Smooth muscle cell (in vitro differentiated cells): ENCODE measurements around the gene NFS1. TPM values are rescaled to one million over a fixed set of nuclear protein-coding genes. Genes with fewer than 3 reads are reported as not detected.
A peak's percentile ranks its signal among the peaks of the same experiment; 100 is the strongest.

Experiments used
- DNase-seq: peaks from one replicate; lab custom pipeline; 2025; ENCODE audit not compliant: unreplicated experiment; lab: John Stamatoyannopoulos, UW
- H2AFZ ChIP-seq: fragments of 200-600 bp; sonication (generic); 2 replicates; pipeline ENCODE4 v1.6.0; 2016; ENCODE audit warnings: antibody characterized with exemption, low read depth, mild to moderate bottlenecking
- H3F3A ChIP-seq: fragments of 200-600 bp; sonication (generic); 2 replicates; pipeline ENCODE4 v1.6.0; 2017; ENCODE audit warnings: antibody characterized with exemption, low read depth
- H3K27ac ChIP-seq: fragments of 200-600 bp; sonication (generic); 2 replicates; pipeline ENCODE4 v1.5.1; 2016; ENCODE audit warnings: low read depth, mild to moderate bottlenecking
- H3K27me3 ChIP-seq: fragments of 200-600 bp; sonication (generic); 2 replicates; pipeline ENCODE4 v1.6.1; 2016; ENCODE audit warnings: low read depth, mild to moderate bottlenecking
- H3K36me3 ChIP-seq: fragments of 200-600 bp; sonication (generic); 2 replicates; pipeline ENCODE4 v1.5.1; 2016; ENCODE audit warnings: low read depth
- H3K4me1 ChIP-seq: fragments of 200-600 bp; sonication (generic); 2 replicates; pipeline ENCODE4 v1.5.1; 2016; ENCODE audit warnings: low read depth
- H3K4me2 ChIP-seq: fragments of 200-600 bp; sonication (generic); 2 replicates; pipeline ENCODE4 v1.6.0; 2016; ENCODE audit warnings: mild to moderate bottlenecking
- H3K4me3 ChIP-seq: fragments of 200-600 bp; sonication (generic); 2 replicates; pipeline ENCODE4 v1.5.1; 2016; ENCODE audit warnings: mild to moderate bottlenecking
- H3K79me2 ChIP-seq: fragments of 200-600 bp; sonication (generic); 2 replicates; pipeline ENCODE4 v1.6.0; 2016; ENCODE audit warnings: low read depth, mild to moderate bottlenecking
- H3K9ac ChIP-seq: fragments of 200-600 bp; sonication (generic); 2 replicates; pipeline ENCODE4 v1.6.0; 2016; ENCODE audit warnings: low read depth
- H3K9me3 ChIP-seq: fragments of 200-600 bp; sonication (generic); replicated peaks from 2 replicates; pipeline ENCODE4 v1.5.1; 2016; ENCODE audit warnings: low read depth
- H4K20me1 ChIP-seq: fragments of 200-600 bp; sonication (generic); 2 replicates; pipeline ENCODE4 v1.6.0; 2016; ENCODE audit warnings: low read depth
- WGBS: methylation state at CpG from one replicate; pipeline ENCODE4 v1.1.7; 2016; ENCODE audit warnings: low lambda C conversion rate; 5-methylcytosine and 5-hydroxymethylcytosine counted together
- polyA plus RNA-seq: library from polyadenylated mRNA; unstranded; fragments of >200 nt; fragmentation: Nextera tagmentation; extraction: Ambion mirVana; gene quantifications from 2 replicates; pipeline ENCODE4 v1.2.1, GENCODE V29; 2016
- small RNA-seq: library from RNA; depleted of rRNA; stranded (forward); fragments of <200 nt; gene quantifications from one replicate; pipeline ENCODE3, GENCODE V24; 2014
- total RNA-seq: library from RNA; depleted of rRNA; stranded (reverse); fragments of >200 nt; gene quantifications from 2 replicates; pipeline ENCODE4 v1.2.3, GENCODE V29; 2014
- TF ChIP-seq, protein P1 (sequence below): fragments of 200-600 bp; sonication (generic); IDR thresholded peaks from 2 replicates; pipeline ENCODE4 v1.5.1; 2017; ENCODE audit warnings: borderline replicate concordance, mild to moderate bottlenecking, antibody characterized with exemption; ENCODE audit not compliant: insufficient read depth, poor library complexity, severe bottlenecking

Gene NFS1
- total and polyA plus RNA-seq, 2 experiments from 2014 or later: 25.3 to 35.1 TPM

DNA sequence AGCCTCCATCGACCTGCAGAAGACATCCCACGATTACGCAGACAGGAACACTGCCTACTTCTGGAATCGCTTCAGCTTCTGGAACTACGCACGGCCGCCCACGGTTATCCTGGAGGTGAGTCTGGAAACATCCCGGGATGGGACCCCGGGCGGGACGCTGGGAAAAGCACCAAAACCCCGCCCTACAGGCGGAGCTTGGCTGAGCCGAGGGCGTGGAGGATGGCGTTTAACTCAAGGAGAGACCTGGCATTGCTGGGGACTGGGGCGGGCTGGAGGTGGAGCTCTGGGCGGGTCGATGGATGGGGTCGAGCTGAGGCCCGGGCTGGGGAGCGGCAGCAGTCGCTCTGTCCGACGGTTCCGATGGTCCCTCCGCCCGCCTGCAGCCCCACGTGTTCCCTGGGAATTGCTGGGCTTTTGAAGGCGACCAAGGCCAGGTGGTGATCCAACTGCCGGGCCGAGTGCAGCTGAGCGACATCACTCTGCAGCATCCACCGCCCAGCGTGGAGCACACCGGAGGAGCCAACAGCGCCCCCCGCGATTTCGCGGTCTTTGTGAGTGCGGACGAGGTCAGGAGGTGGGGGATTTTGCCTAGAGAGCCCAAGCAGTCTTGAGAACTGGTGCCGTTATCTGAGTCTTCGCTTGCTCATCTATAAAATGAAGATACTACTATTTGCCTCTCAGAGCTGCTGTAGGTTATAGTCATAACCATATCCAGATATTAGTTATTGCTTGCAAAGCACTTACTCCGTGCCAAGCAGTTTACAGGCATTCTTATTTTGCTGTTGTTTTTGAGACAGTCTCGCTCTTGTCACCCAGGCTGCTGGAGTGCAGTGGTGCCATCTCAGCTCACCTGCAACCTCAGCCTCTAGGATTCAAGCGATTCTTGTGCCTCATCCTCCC is 79.7 kb downstream of the NFS1 start:
- Histone ChIP-seq H3K4me3 (peak overlapping the region; percentile 65), H3K27me3 (no peaks in the 10 kb centered on the region), H4K20me1 (peaks cover 4% of the 10 kb centered on the region), H2AFZ (peak overlapping the region; percentile 41), H3K79me2 (no peaks in the 10 kb centered on the region), H3K27ac (no peak overlapping the region), H3K4me1 (peaks cover 10% of the 10 kb centered on the region), H3K9ac (no peak overlapping the region), H3K36me3 (no peaks in the 10 kb centered on the region), H3F3A (peaks cover 18% of the 10 kb centered on the region), H3K4me2 (peak overlapping the region; percentile 96), H3K9me3 (no peaks in the 10 kb centered on the region)
- peak; percentile 64 for DNase-seq
- 6% methylated on average over 38 of the region's 49 CpGs for WGBS
- TF ChIP-seq, protein P1, sequence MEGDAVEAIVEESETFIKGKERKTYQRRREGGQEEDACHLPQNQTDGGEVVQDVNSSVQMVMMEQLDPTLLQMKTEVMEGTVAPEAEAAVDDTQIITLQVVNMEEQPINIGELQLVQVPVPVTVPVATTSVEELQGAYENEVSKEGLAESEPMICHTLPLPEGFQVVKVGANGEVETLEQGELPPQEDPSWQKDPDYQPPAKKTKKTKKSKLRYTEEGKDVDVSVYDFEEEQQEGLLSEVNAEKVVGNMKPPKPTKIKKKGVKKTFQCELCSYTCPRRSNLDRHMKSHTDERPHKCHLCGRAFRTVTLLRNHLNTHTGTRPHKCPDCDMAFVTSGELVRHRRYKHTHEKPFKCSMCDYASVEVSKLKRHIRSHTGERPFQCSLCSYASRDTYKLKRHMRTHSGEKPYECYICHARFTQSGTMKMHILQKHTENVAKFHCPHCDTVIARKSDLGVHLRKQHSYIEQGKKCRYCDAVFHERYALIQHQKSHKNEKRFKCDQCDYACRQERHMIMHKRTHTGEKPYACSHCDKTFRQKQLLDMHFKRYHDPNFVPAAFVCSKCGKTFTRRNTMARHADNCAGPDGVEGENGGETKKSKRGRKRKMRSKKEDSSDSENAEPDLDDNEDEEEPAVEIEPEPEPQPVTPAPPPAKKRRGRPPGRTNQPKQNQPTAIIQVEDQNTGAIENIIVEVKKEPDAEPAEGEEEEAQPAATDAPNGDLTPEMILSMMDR: peak; percentile 39

DNA sequence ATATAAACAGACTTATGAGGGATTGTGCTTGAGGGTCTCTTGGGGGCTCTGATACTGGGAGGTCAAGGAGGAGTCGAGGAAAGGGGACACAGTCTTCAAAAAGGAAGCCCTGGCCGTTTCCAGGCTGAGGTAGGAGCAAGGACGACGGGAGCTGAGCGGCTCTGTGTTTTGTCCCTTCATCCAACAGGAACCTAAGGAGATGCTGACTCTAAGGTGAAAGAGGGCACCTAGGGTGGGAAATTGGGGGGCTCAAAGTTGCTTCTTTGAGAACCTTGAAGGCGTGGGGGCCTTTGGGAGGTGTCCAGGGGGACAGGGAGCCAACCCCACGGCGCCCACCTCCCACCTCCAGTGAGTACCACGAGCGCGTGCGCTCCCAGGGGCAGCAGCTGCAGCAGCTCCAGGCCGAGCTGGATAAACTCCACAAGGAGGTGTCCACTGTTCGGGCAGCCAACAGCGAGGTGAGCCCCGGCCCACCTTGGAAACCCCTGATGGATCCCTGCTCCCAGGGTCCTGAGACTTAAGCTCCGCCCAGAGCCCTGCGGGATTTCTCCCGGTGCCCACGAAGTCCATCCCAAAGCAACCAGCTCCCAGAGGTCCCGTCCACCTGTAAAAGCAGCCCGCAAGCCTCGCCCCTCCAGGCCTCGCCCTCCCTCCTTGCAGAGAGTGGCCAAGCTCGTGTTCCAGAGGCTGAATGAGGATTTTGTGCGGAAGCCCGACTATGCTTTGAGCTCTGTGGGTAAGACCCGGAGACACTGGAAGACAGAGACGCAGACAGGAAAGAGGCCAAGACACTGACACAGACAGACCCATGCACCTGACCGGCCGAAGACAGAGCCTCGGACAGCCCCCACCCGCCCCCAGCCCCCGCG is 80.7 kb downstream of the NFS1 start:
- Histone ChIP-seq H4K20me1 (peaks cover 4% of the 10 kb centered on the region), H3K9me3 (no peaks in the 10 kb centered on the region), H3K4me3 (peak overlapping the region; percentile 65), H3K79me2 (no peaks in the 10 kb centered on the region), H3K4me1 (peaks cover 10% of the 10 kb centered on the region), H3K9ac (no peak overlapping the region), H3K27me3 (no peaks in the 10 kb centered on the region), H3F3A (peaks cover 18% of the 10 kb centered on the region), H3K36me3 (no peaks in the 10 kb centered on the region), H3K27ac (peak overlapping the region; percentile 0), H3K4me2 (peak overlapping the region; percentile 96), H2AFZ (no peak overlapping the region)
- WGBS: 25% methylated on average over 32 of the region's 35 CpGs
- TF ChIP-seq, protein P1: no peak
- DNase-seq: no peak

Small RNA genes lying within 50 kb of the gene (small RNA-seq; reads per million reads assigned to genes)
- gene RNU6-759P: not detected

Other genes with a start within 250 kb of the NFS1 start
- 16.0 and 21.9 TPM in 2 replicates for gene CEP250, start 243.8 kb downstream of the NFS1 start, total RNA-seq
- 22.1 and 36.7 TPM in 2 replicates for gene CEP250, start 243.8 kb downstream of the NFS1 start, polyA plus RNA-seq
- gene C20orf173, start 169.7 kb downstream of the NFS1 start, total RNA-seq: not detected in 2 replicates
- not detected in 2 replicates for gene C20orf173, start 169.7 kb downstream of the NFS1 start, polyA plus RNA-seq
- gene ERGIC3, start 157.3 kb downstream of the NFS1 start, total RNA-seq: 188 and 245 TPM in 2 replicates
- 252 and 270 TPM in 2 replicates for gene ERGIC3, start 157.3 kb downstream of the NFS1 start, polyA plus RNA-seq
- gene SPAG4, start 83.5 kb downstream of the NFS1 start, total RNA-seq: 9.3 and 10.4 TPM in 2 replicates
- 27.6 and 35.4 TPM in 2 replicates for gene SPAG4, start 83.5 kb downstream of the NFS1 start, polyA plus RNA-seq
- 111 and 140 TPM in 2 replicates for gene CPNE1, start 34.5 kb downstream of the NFS1 start, total RNA-seq
- 156 TPM in 2 replicates for gene CPNE1, start 34.5 kb downstream of the NFS1 start, polyA plus RNA-seq
- gene RBM12, start 34.5 kb downstream of the NFS1 start, total RNA-seq: 34.0 and 44.2 TPM in 2 replicates
- gene RBM12, start 34.5 kb downstream of the NFS1 start, polyA plus RNA-seq: 11.5 and 14.5 TPM in 2 replicates
- 252 and 523 TPM in 2 replicates for gene ROMO1, start 53 bp upstream of the NFS1 start, total RNA-seq
- gene ROMO1, start 53 bp upstream of the NFS1 start, polyA plus RNA-seq: 694 and 771 TPM in 2 replicates
- 408 and 449 TPM in 2 replicates for gene RBM39, start 42.9 kb upstream of the NFS1 start, total RNA-seq
- 139 and 196 TPM in 2 replicates for gene RBM39, start 42.9 kb upstream of the NFS1 start, polyA plus RNA-seq
- 24.5 and 27.4 TPM in 2 replicates for gene PHF20, start 72.7 kb upstream of the NFS1 start, total RNA-seq
- gene PHF20, start 72.7 kb upstream of the NFS1 start, polyA plus RNA-seq: 23.3 and 23.7 TPM in 2 replicates